CD14-positive monocyte (primary cell): Measurements from ENCODE around the gene KAT6B. TPM values are rescaled to one million over a fixed set of nuclear protein-coding genes. Genes with fewer than 3 reads are reported as not detected.

Source experiments
- DNase-seq, 3 donors: peaks; one replicate each; pipeline ENCODE4 v3.0.0-alpha.2; 2011 to 2022
- H2AFZ ChIP-seq: 2 replicates; pipeline ENCODE4 v1.6.0; 2012; ENCODE audit warnings: mild to moderate bottlenecking, low read depth, low read length, inconsistent platforms; ENCODE audit not compliant: insufficient read depth, poor library complexity, severe bottlenecking
- H3K27ac ChIP-seq, 2 donors: 1 replicate in 1 of 2; 2 replicates in 1 of 2; pipeline ENCODE4 v1.5.1; 2012 to 2013; ENCODE audit warnings: low read length in 2 of 2, control low read depth in 1 of 2, inconsistent platforms in 1 of 2, low read depth in 1 of 2, mild to moderate bottlenecking in 1 of 2
- H3K27me3 ChIP-seq, 2 donors: one replicate each; pipeline versions ENCODE4 v1.6.0 to v1.6.1; 2011 to 2013; ENCODE audit warnings: low read length in 2 of 2; ENCODE audit not compliant: control insufficient read depth in 2 of 2, insufficient read depth in 2 of 2
- H3K36me3 ChIP-seq, 2 donors: replicated peaks in 1 of 2; 1 replicate in 1 of 2; 2 replicates in 1 of 2; pipeline versions ENCODE4 v1.5.1 to v1.6.1; 2012 to 2013; ENCODE audit warnings: low read length in 2 of 2, control low read depth in 1 of 2, inconsistent platforms in 1 of 2, mild to moderate bottlenecking in 1 of 2; ENCODE audit not compliant: insufficient read depth in 2 of 2, control insufficient read depth in 1 of 2
- H3K4me1 ChIP-seq, 2 donors: 1 replicate in 1 of 2; 2 replicates in 1 of 2; pipeline versions ENCODE4 v1.5.1 to v1.6.1; 2012 to 2013; ENCODE audit warnings: low read length in 2 of 2, control low read depth in 1 of 2, inconsistent platforms in 1 of 2, mild to moderate bottlenecking in 1 of 2, moderate library complexity in 1 of 2; ENCODE audit not compliant: insufficient read depth in 2 of 2, control insufficient read depth in 1 of 2
- H3K4me2 ChIP-seq: replicated peaks from 2 replicates; pipeline ENCODE3; 2012; ENCODE audit warnings: low read length, moderate library complexity, mild to moderate bottlenecking; ENCODE audit not compliant: poor library complexity, severe bottlenecking; ENCODE audit errors: extremely low read depth
- H3K4me3 ChIP-seq, 3 experiments: fragments of 200-600 bp in 1 of 3; sonication (generic) in 1 of 3; replicated peaks in 1 of 3; 1 replicate in 2 of 3; 2 replicates in 1 of 3; pipeline ENCODE4 v1.5.1; 2011 to 2013; ENCODE audit warnings: low read length in 3 of 3, mild to moderate bottlenecking in 3 of 3, control low read depth in 2 of 3, low read depth in 2 of 3, inconsistent platforms in 1 of 3, moderate library complexity in 1 of 3
- H3K79me2 ChIP-seq: 2 replicates; pipeline ENCODE4 v1.6.0; 2012; ENCODE audit warnings: mild to moderate bottlenecking, control low read depth, inconsistent platforms, low read length, moderate library complexity; ENCODE audit not compliant: insufficient read depth
- H3K9ac ChIP-seq: 2 replicates; pipeline ENCODE4 v1.6.0; 2017; ENCODE audit warnings: low read length, mild to moderate bottlenecking; ENCODE audit not compliant: insufficient read depth, poor library complexity, severe bottlenecking
- H3K9me3 ChIP-seq, 2 donors: replicated peaks in 1 of 2; 1 replicate in 1 of 2; 2 replicates in 1 of 2; pipeline versions ENCODE4 v1.5.1 to v1.6.1; 2012 to 2013; ENCODE audit warnings: low read length in 2 of 2, control low read depth in 1 of 2; ENCODE audit not compliant: control insufficient read depth in 1 of 2, insufficient read depth in 1 of 2
- H4K20me1 ChIP-seq: 2 replicates; pipeline ENCODE4 v1.6.0; 2012; ENCODE audit warnings: mild to moderate bottlenecking, low read length, control low read depth, moderate library complexity; ENCODE audit not compliant: insufficient read depth
- H3K27ac Mint-ChIP-seq, 7 donors: one replicate each; pipeline ENCODE4 v1.8.0; 2020; ENCODE audit warnings: mild to moderate bottlenecking in 7 of 7, mixed read lengths in 7 of 7, moderate library complexity in 6 of 7, inconsistent platforms in 2 of 7
- H3K27me3 Mint-ChIP-seq, 3 donors: one replicate each; pipeline ENCODE4 v1.8.0; 2021 to 2022; ENCODE audit warnings: low read depth in 3 of 3, mild to moderate bottlenecking in 3 of 3, mixed read lengths in 3 of 3, moderate library complexity in 3 of 3, inconsistent platforms in 1 of 3
- H3K36me3 Mint-ChIP-seq, 2 donors: one replicate each; pipeline ENCODE4 v1.8.0; 2020; ENCODE audit warnings: mixed read lengths in 2 of 2, inconsistent platforms in 1 of 2, mild to moderate bottlenecking in 1 of 2
- H3K4me1 Mint-ChIP-seq: one replicate; pipeline ENCODE4 v1.8.0; 2020; ENCODE audit warnings: mild to moderate bottlenecking, mixed read lengths
- H3K4me3 Mint-ChIP-seq, 2 donors: one replicate each; pipeline ENCODE4 v1.8.0; 2020; ENCODE audit warnings: mild to moderate bottlenecking in 2 of 2, mixed read lengths in 2 of 2, moderate library complexity in 1 of 2
- H3K9me3 Mint-ChIP-seq, 7 donors: one replicate each; pipeline ENCODE4 v1.8.0; 2020 to 2022; ENCODE audit warnings: mixed read lengths in 7 of 7, mild to moderate bottlenecking in 6 of 7, moderate library complexity in 6 of 7, inconsistent platforms in 2 of 7
- WGBS: methylation state at CpG from one replicate; pipeline ENCODE4 v1.1.5; 2013; ENCODE audit warnings: missing lambda C conversion rate; ENCODE audit not compliant: insufficient coverage; 5-methylcytosine and 5-hydroxymethylcytosine counted together
- intact Hi-C, 2 donors: fragments of 100-400 bp; cut with micrococcal nuclease; formaldehyde crosslinking; loops; one replicate each; pipeline versions ENCODE4 v1.15.0 to v1.15.1; 2023
- polyA plus RNA-seq, 3 donors: library from polyadenylated mRNA; depleted of rRNA in 1 of 3; unstranded in 2 of 3; stranded (reverse) in 1 of 3; fragments of 300-500 nt in 2 of 3; fragments of >200 nt in 1 of 3; fragmentation: Illumina TruSeq in 2 of 3; gene quantifications; 1 replicate in 2 of 3; 2 replicates in 1 of 3; pipeline ENCODE4 v1.2.3, GENCODE V29; 2012 to 2021
- TF ChIP-seq, protein P1 (sequence below): fragments of 200-600 bp; IDR thresholded peaks from one replicate; pipeline ENCODE4 v1.8.0; 2022; ENCODE audit warnings: antibody characterized with exemption, mild to moderate bottlenecking

KAT6B gene
- polyA plus RNA-seq, 3 donors, result 3.3 to 6.4 (median 6.2) TPM

DNA sequence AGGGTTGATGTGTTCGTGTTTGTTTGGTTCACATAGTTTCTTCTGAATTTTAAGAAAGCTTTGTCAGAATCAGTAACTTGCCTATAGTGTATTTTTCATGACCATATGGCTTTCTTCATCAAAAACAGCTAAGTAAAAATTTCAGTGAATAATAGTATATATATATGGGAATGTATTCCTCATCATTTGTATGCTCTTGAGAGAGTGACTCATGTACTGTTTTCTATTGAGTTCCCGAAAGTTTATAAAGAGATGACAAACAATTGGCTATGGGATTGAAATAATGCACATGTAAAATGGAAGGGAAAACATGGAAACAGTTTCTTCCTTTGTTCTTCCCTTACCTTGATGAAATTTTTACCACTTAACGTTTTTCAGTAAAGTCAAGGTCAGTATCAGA lies 56.4 kb downstream of the KAT6B start:
- peaks cover 11% of the 10 kb centered on the region for H4K20me1 ChIP-seq
- intact Hi-C loops, result no loop called here
- Mint-ChIP-seq H3K36me3 (peaks cover 2 to 3% of the 10 kb centered on the region in 2 donors), H3K27me3 (no peaks in the 10 kb centered on the region), H3K9me3 (no peaks in the 10 kb centered on the region), H3K4me1 (peaks cover 17% of the 10 kb centered on the region), H3K27ac (no peak overlapping the region), H3K4me3 (no peak overlapping the region)
- H3K9me3 ChIP-seq, result no peaks in the 10 kb centered on the region
- H3K79me2 ChIP-seq, result peaks cover 31% of the 10 kb centered on the region
- TF ChIP-seq, protein P1, sequence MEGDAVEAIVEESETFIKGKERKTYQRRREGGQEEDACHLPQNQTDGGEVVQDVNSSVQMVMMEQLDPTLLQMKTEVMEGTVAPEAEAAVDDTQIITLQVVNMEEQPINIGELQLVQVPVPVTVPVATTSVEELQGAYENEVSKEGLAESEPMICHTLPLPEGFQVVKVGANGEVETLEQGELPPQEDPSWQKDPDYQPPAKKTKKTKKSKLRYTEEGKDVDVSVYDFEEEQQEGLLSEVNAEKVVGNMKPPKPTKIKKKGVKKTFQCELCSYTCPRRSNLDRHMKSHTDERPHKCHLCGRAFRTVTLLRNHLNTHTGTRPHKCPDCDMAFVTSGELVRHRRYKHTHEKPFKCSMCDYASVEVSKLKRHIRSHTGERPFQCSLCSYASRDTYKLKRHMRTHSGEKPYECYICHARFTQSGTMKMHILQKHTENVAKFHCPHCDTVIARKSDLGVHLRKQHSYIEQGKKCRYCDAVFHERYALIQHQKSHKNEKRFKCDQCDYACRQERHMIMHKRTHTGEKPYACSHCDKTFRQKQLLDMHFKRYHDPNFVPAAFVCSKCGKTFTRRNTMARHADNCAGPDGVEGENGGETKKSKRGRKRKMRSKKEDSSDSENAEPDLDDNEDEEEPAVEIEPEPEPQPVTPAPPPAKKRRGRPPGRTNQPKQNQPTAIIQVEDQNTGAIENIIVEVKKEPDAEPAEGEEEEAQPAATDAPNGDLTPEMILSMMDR, result no peak
- WGBS, result no CpG with 5 or more reads among the region's 3 CpGs
- no peaks in the 10 kb centered on the region for H3K27me3 ChIP-seq
- no peak overlapping the region for H3K9ac ChIP-seq
- no peak overlapping the region for H3K4me3 ChIP-seq
- H2AFZ ChIP-seq, result no peak overlapping the region
- no peak overlapping the region for H3K4me2 ChIP-seq
- no peaks in the 10 kb centered on the region for H3K36me3 ChIP-seq
- no peak for DNase-seq
- H3K27ac ChIP-seq, result no peak overlapping the region
- peaks cover 4 to 10% of the 10 kb centered on the region in 2 donors for H3K4me1 ChIP-seq

DNA sequence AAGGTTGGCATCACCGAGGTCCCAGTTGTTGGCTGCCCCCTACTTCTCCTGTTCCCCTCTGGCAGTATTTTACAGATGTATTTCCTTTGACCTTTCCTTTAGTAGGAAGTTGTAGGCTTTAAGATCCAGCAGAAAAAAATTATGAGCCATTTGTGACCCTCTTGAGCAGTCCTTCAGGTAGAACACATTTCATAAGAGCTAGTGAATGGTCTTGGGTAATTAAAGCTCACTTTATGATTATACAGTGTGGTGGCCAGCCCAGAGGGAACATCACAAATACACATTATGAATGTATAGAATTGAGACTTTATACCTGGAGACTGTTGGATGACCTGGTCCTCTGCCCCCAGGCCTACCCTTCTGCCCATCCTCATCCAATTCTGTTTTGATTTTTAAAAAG lies 57.0 kb downstream of the KAT6B start:
- Histone ChIP-seq H4K20me1 (peaks cover 11% of the 10 kb centered on the region), H3K27me3 (no peaks in the 10 kb centered on the region), H3K4me1 (peaks cover 6 to 12% of the 10 kb centered on the region in 2 donors), H3K4me2 (no peak overlapping the region), H3K79me2 (peaks cover 26% of the 10 kb centered on the region), H2AFZ (no peak overlapping the region), H3K9me3 (no peaks in the 10 kb centered on the region), H3K4me3 (no peak overlapping the region), H3K9ac (no peak overlapping the region), H3K27ac (no peak overlapping the region), H3K36me3 (no peaks in the 10 kb centered on the region)
- H3K27ac Mint-ChIP-seq, result peak overlapping the region in 1 of 7 donors; percentile 51
- no CpG with 5 or more reads among the region's 1 CpG for WGBS
- H3K27me3 Mint-ChIP-seq, result no peaks in the 10 kb centered on the region
- H3K4me3 Mint-ChIP-seq, result no peak overlapping the region
- intact Hi-C loops, result no loop called here
- peaks cover 2 to 3% of the 10 kb centered on the region in 2 donors for H3K36me3 Mint-ChIP-seq
- H3K9me3 Mint-ChIP-seq, result no peaks in the 10 kb centered on the region
- TF ChIP-seq, protein P1, result no peak
- DNase-seq, result no peak
- H3K4me1 Mint-ChIP-seq, result peaks cover 20% of the 10 kb centered on the region
